Activated T-cell treated with anti-CD3 and anti-CD28 coated beads for 24 hours (primary cell): ENCODE results near the gene KLHL34.

Experiments used
- DNase-seq: peaks from one replicate; pipeline ENCODE4 v3.0.0-alpha.2; 2020; ENCODE audit warnings: low read depth

The KLHL34 gene

DNA sequence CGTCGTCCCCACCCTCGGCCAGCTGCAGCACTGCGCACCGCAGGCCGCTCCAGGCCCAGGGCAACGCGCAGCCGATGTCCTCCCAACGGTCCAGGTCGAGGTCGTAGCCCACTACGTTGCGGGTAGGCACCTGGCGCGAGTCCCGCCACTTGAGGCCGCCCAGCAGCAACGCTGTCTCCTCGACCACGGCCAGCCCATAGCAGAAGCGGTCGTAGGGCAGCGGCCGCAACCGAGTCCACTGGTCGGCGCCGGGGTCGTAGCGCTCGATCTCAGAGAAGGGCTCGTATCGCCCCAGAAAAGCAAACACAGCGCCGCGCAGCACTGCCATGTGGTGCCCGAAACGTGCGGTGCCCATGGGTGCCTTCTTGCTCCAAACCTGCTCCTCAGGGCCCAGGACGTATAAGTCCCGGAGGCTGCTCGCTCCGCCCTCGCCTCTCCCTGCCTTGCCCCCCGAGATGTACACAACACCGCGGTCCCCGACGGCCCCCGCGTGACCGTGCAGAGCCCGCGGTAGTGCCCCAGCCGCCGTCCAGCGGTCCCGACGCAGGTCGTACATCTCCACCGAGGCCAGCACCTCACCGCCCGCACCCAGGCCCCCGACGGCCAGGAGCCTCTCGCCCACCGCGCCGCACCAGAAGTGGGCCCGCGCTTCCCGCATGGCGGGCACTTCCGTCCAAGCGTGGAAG lies 2.1 kb downstream of the KLHL34 start:
- DNase-seq, result no peak

GRCh38 chrX:21645886-21646285 lies 12.2 kb downstream of the KLHL34 start:
- DNase-seq, result no peak

DNA sequence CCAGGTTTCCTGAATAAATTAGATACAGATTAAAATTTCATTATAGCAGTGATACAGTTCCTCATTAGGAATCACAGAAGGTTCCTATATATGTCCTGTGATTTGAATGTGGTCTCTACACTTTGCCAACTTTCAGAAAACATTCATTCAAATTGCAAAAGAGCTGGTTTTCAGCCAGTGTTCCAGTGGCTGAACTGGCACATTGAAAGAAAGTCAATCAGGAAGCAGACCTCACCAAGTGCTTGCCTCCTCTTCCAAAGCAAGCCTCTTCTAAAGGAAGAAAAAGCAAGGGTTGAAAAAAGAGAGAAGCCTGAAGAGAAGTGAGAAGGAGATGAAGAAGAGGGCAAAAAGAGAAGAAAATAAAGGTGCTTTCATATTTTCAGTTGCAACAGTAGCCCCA lies 12.7 kb downstream of the KLHL34 start:
- DNase-seq, result no peak

- DNase-seq, result no peak
These were observed 18.4 kb downstream of the KLHL34 start for GRCh38 chrX:21639775-21640174.

DNA sequence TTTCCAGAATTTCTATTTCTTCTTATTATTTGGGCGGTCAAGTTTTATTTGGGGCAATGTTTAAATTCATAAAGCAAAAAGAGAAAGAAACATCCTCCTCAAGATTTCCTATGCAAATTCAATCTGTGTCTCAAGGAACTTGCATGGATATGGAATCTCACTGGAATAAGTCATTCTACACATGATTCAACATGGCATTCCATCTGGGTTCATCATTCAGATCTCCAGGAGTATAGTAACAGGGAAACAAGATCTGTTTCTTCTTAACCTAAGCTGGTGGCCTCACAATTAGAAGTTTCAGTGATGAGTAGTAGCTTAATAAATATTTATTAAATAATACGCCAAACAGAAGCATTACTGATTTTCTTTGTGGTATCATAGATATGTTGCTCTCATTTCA lies 19.8 kb downstream of the KLHL34 start:
- DNase-seq, result no peak

- no peak for DNase-seq
These were observed 26.1 kb downstream of the KLHL34 start for GRCh38 chrX:21632027-21632426.

DNA sequence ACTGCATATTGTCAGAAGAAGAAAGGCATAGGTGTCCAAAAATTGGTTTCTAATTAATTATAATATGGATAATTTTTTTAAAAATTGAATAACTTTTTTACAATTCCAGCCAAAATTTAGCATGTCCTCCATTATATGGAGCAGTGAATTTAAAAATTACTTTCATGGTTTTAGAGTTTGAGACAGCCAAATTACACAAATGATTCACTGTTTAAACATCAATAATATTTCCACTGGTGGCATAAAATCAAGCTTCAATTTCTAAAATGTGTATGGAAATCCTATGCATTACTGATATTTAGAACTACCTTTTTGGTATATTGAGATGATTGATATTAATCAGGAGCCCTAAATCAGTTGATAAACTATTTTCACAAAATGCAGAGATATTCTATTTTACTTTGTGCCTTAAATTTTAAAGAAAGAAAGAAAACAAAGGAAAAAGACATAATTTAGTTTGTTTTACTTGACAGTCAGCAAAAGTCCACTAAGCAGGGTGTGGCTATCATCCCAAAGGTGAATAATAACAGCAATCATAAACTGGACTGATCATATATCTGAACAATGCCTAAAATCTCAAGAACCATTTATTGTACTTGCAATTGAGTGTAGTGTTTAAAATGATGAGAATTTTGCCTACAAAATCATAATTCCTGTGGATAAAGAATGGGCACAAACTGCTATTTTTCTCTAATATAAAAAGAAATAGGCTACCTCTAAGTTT lies 34.2 kb downstream of the KLHL34 start:
- DNase-seq, result no peak

DNA sequence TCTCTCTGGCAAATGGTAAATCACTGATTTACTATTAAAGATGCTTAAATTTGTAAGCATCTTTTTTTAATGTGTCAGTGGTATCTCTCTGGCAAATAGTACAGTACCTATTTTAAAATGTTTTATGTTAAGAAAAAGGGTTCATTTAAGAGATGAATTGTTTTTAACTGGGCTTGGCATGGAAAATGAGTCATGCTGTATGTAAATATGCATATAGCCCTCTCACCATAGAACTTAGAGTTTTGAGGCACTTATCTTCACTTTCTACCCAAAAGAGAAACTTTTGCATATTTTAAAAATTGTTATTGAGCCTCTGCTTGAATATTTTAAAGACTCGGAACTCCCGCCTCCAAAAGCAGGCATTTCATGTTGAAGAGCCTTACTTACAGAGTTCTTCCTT lies 37.9 kb downstream of the KLHL34 start:
- no peak for DNase-seq

DNA sequence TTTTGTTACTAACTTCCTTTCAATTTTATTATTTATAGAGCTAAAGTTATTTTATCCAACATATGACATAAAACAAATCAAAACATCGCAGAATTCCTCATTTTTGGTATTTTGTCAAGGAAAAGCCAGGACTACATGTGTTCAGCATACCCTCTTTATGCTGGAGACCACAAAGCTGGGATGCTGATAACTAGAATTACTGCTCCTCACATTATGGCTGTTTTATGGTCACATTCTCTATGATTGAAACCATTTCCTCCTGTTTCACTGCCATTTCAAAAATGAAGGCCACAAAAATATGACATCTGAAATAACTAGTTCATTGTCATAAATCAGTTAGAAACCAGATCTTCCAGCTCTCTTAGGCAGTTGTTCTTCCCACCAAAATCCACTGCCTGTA lies 41.7 kb downstream of the KLHL34 start:
- no peak for DNase-seq

- no peak for DNase-seq
These were observed 46.0 kb downstream of the KLHL34 start for GRCh38 chrX:21612154-21612553.

DNA sequence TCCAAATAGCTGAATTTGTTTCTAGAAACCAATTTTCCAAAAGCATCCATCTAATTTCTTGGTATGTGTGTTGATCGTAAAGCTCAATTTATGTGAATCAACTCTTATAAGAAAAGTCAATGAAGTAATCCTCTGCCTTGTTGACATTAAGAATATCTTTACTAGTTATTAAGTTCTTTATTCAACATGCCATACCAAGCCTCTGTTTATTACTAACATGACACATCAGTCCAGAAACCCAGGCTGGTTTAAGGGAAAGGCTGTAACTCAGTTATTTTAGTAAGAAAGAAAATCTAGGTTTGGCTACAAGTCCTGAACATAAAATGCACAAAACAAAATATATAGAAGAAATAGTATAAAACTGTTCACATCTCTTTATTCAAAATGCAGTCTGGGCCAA lies 48.0 kb downstream of the KLHL34 start:
- no peak for DNase-seq

GRCh38 chrX:21606002-21606401 lies 52.1 kb downstream of the KLHL34 start:
- DNase-seq, result no peak
